GM12874 (cell line): ENCODE results near the gene ADAM23.

Experiments used
- TF ChIP-seq, protein P1 (sequence below): IDR thresholded peaks from 2 replicates; pipeline ENCODE4 v1.5.1; 2011; ENCODE audit warnings: low read depth, mild to moderate bottlenecking, control low read depth, low read length, moderate library complexity; ENCODE audit not compliant: insufficient read depth

ADAM23 gene

DNA sequence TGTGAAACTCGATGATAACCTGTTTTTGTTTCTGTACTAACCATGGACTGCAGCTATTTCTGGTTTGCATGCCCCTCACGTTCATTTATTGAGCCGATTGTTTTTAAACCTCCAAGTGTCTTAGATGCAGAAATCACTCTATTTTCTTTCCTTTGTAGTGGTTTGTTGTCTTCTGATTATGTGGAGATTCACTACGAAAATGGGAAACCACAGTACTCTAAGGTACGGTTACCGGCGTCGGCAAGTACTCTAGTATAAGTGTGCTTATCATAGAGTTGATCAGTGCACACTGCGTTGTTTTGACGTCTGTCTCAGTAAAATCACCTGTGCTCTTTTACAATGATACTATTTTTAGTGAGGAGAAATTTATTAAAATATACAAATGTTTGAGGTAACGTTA lies 87.4 kb downstream of the ADAM23 start:
- TF ChIP-seq, protein P1, sequence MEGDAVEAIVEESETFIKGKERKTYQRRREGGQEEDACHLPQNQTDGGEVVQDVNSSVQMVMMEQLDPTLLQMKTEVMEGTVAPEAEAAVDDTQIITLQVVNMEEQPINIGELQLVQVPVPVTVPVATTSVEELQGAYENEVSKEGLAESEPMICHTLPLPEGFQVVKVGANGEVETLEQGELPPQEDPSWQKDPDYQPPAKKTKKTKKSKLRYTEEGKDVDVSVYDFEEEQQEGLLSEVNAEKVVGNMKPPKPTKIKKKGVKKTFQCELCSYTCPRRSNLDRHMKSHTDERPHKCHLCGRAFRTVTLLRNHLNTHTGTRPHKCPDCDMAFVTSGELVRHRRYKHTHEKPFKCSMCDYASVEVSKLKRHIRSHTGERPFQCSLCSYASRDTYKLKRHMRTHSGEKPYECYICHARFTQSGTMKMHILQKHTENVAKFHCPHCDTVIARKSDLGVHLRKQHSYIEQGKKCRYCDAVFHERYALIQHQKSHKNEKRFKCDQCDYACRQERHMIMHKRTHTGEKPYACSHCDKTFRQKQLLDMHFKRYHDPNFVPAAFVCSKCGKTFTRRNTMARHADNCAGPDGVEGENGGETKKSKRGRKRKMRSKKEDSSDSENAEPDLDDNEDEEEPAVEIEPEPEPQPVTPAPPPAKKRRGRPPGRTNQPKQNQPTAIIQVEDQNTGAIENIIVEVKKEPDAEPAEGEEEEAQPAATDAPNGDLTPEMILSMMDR, result no peak

GRCh38 chr2:206531996-206532543 lies 88.7 kb downstream of the ADAM23 start:
- TF ChIP-seq, protein P1, result no peak

- TF ChIP-seq, protein P1, result no peak
Measured at GRCh38 chr2:206533977-206534376, 90.6 kb downstream of the ADAM23 start.

DNA sequence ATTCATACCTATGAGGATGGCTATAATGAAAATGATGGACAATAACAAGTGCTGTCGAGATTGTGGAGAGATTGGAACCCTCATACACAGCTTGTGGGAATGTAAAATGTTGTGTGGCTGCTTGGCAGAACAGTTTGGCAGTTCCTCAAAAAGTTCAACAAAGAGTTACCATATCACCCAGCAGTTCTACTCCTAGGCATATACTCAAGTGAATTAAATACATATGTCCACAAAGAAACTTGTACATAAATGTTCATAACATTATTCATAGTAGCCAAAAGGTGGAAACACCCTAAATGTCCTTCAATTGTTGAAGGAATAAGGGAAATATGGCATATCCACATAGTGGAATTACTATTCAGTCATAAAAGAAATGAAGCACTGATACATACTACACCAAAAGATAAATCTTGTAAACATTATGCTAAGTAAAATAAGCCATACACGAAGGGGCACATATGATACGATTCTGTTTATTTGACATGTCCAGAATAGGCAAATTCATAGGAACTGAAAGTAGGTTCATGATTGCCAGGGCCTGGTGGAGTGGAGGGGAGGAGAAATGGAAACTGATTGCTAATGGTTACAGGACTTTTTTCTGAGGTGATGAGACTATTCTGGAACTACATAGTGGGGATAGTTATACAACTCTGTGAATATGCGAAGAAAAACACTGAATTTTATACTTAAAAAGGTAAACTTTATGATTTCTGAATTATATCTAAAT lies 92.1 kb downstream of the ADAM23 start:
- TF ChIP-seq, protein P1, result no peak

- TF ChIP-seq, protein P1, result no peak
Measured at GRCh38 chr2:206540757-206541156, 97.4 kb downstream of the ADAM23 start.

GRCh38 chr2:206543073-206543472 lies 99.7 kb downstream of the ADAM23 start:
- TF ChIP-seq, protein P1, result no peak

GRCh38 chr2:206548383-206548782 lies 105.1 kb downstream of the ADAM23 start:
- TF ChIP-seq, protein P1, result no peak
